NCI-H146 (cell line): ENCODE results near the gene KLF9.
A peak's percentile ranks its signal among the peaks of the same experiment; 100 is the strongest.

Experiments
- DNase-seq: peaks from one replicate; lab custom pipeline; 2025; lab: John Stamatoyannopoulos, UW

KLF9 gene

GRCh38 chr9:70413799-70414775 lies at the start of gene KLF9:
Gene KLF9 (minus strand): TSS chr9:70414657. CDS start chr9:70413363, 1,294 bp downstream.
- DNase-seq = peak; percentile 32

GRCh38 chr9:70463877-70464276 lies 49.4 kb upstream of the KLF9 start:
- no peak for DNase-seq

GRCh38 chr9:70462300-70462699 lies 47.8 kb upstream of the KLF9 start:
- no peak for DNase-seq

- DNase-seq = no peak
These were observed 42.8 kb upstream of the KLF9 start for GRCh38 chr9:70457235-70457634.

- DNase-seq = no peak
These were observed 41.7 kb upstream of the KLF9 start for GRCh38 chr9:70455993-70456704.

GRCh38 chr9:70452365-70452764 lies 37.9 kb upstream of the KLF9 start:
- DNase-seq = no peak

- DNase-seq = no peak
These were observed 37.3 kb upstream of the KLF9 start for GRCh38 chr9:70451765-70452164.

- DNase-seq = no peak
These were observed 36.3 kb upstream of the KLF9 start for GRCh38 chr9:70450738-70451137.

- DNase-seq = no peak
These were observed 35.0 kb upstream of the KLF9 start for GRCh38 chr9:70449461-70449860.

GRCh38 chr9:70448919-70449318 lies 34.5 kb upstream of the KLF9 start:
- DNase-seq = no peak

- no peak for DNase-seq
These were observed 30.4 kb upstream of the KLF9 start for GRCh38 chr9:70444904-70445303.

GRCh38 chr9:70442328-70442848 lies 27.9 kb upstream of the KLF9 start:
- DNase-seq = no peak

GRCh38 chr9:70441622-70442021 lies 27.2 kb upstream of the KLF9 start:
- DNase-seq = peak; percentile 8

- no peak for DNase-seq
These were observed 25.7 kb upstream of the KLF9 start for GRCh38 chr9:70439991-70440706.

- DNase-seq = no peak
These were observed 24.0 kb upstream of the KLF9 start for GRCh38 chr9:70438341-70438928.

- no peak for DNase-seq
These were observed 21.5 kb upstream of the KLF9 start for GRCh38 chr9:70435948-70436347.

GRCh38 chr9:70429899-70430298 lies 15.4 kb upstream of the KLF9 start:
- DNase-seq = no peak

- no peak for DNase-seq
These were observed 14.3 kb upstream of the KLF9 start for GRCh38 chr9:70428781-70429180.

- no peak for DNase-seq
These were observed 12.9 kb upstream of the KLF9 start for GRCh38 chr9:70427161-70427945.

- no peak for DNase-seq
These were observed 10.7 kb upstream of the KLF9 start for GRCh38 chr9:70425192-70425591.
